HepG2 (cell line): ENCODE data around the gene TOM1L2. TPM values are rescaled to one million over a fixed set of nuclear protein-coding genes. Genes with fewer than 3 reads are reported as not detected.

Experiments
- ATAC-seq: fragments of 200-7000 bp; cut with Tn5 transposase; 3 replicates; pipeline ENCODE4 v1.9.1; 2020; ENCODE audit warnings: mild to moderate bottlenecking, moderate library complexity
- BruUV-seq: library from RNA; stranded (reverse); fragments of 400-500 nt; replicated peaks from 2 replicates; lab custom pipeline; 2021; lab: Mats Ljungman, UMichigan
- CTCF ChIA-PET: fragments of 300-600 bp; formaldehyde crosslinking; extraction: SDS; loops from one replicate; lab custom pipeline; 2021; ENCODE audit warnings: low total read pairs, inconsistent platforms, low intra/inter-chr PET ratio; lab: Yijun Ruan, JAX
- POLR2A ChIA-PET: fragments of 350-600 bp; sonication (Branson Sonifier 250); formaldehyde crosslinking; loops from one replicate; lab custom pipeline; 2020; ENCODE audit warnings: antibody characterized with exemption, inconsistent platforms; lab: Yijun Ruan, JAX
- DNase-seq: peaks from one replicate; pipeline ENCODE4 v3.0.0-alpha.2; 2015; ENCODE audit warnings: low spot score
- FAIRE-seq: peaks from 3 replicates; lab custom pipeline; 2011; peaks lifted over from hg19 to GRCh38; lab: Jason Lieb, UNC
- H2AFZ ChIP-seq: one replicate; pipeline ENCODE4 v1.6.1; 2011; ENCODE audit warnings: low read length, inconsistent platforms
- H3K27ac ChIP-seq: fragments of 300-600 bp; 3 replicates; pipeline ENCODE4 v1.8.0; 2011; ENCODE audit warnings: mixed run types, mild to moderate bottlenecking, mixed read lengths, low read length, inconsistent platforms; ENCODE audit not compliant: insufficient read depth; ENCODE audit errors: extremely low read length
- H3K27me3 ChIP-seq, 2 experiments: fragments of 200-600 bp in 1 of 2; 2 replicates in 1 of 2; 3 replicates in 1 of 2; pipeline versions ENCODE4 v1.6.0 to v1.8.0; 2011; ENCODE audit warnings: low read length in 2 of 2, mild to moderate bottlenecking in 2 of 2, moderate library complexity in 2 of 2, inconsistent platforms in 1 of 2; ENCODE audit not compliant: insufficient read depth in 2 of 2, control insufficient read depth in 1 of 2
- H3K36me3 ChIP-seq, 2 experiments: fragments of 200-600 bp in 1 of 2; replicated peaks in 1 of 2; 2 replicates in 1 of 2; 3 replicates in 1 of 2; pipeline versions ENCODE4 v1.5.1 to v1.8.0; 2011; ENCODE audit warnings: low read length in 2 of 2, inconsistent platforms in 1 of 2; ENCODE audit not compliant: insufficient read depth in 2 of 2, control insufficient read depth in 1 of 2
- H3K4me1 ChIP-seq: 2 replicates; pipeline ENCODE4 v1.5.1; 2012; ENCODE audit warnings: low read length, inconsistent platforms; ENCODE audit not compliant: insufficient read depth
- H3K4me2 ChIP-seq: 2 replicates; pipeline ENCODE4 v1.6.0; 2011; ENCODE audit warnings: low read depth, low read length, inconsistent platforms
- H3K4me3 ChIP-seq, 3 experiments: fragments of 200-600 bp in 1 of 3; sonication (generic), shearing (Covaris generic) in 1 of 3; replicated peaks in 1 of 3; 2 replicates each; pipeline ENCODE4 v1.5.1; 2011 to 2016; ENCODE audit warnings: low read length in 3 of 3, inconsistent platforms in 2 of 3, low read depth in 2 of 3, mild to moderate bottlenecking in 2 of 3, control low read depth in 1 of 3, mixed read lengths in 1 of 3; ENCODE audit not compliant: insufficient read depth in 1 of 3
- H3K79me2 ChIP-seq: one replicate; pipeline ENCODE4 v1.6.1; 2011; ENCODE audit warnings: low read length, inconsistent platforms; ENCODE audit not compliant: insufficient read depth
- H3K9ac ChIP-seq: 2 replicates; pipeline ENCODE4 v1.6.0; 2011; ENCODE audit warnings: mild to moderate bottlenecking, low read depth, low read length, inconsistent platforms; ENCODE audit not compliant: insufficient read depth
- H3K9me3 ChIP-seq: 2 replicates; pipeline ENCODE4 v1.5.1; 2012; ENCODE audit warnings: mild to moderate bottlenecking, low read length
- H4K20me1 ChIP-seq: 2 replicates; pipeline ENCODE4 v1.6.0; 2011; ENCODE audit warnings: inconsistent platforms, mild to moderate bottlenecking, low read length, moderate library complexity; ENCODE audit not compliant: insufficient read depth
- BCL6 ChIP-seq: IDR thresholded peaks from 2 replicates; pipeline ENCODE4 v1.6.1; 2016; ENCODE audit warnings: missing genetic modification reagents, missing compliant biosample characterization
- CREB1 ChIP-seq, 2 experiments: fragments of 450-650 bp in 1 of 2; IDR thresholded peaks; 2 replicates each; pipeline ENCODE4 v1.6.1; 2016 to 2017; ENCODE audit warnings: control low read depth in 1 of 2, mild to moderate bottlenecking in 1 of 2, missing compliant biosample characterization in 1 of 2, missing genetic modification characterization in 1 of 2
- U2AF2 ChIP-seq: fragments of 200-400 bp; formaldehyde crosslinking; IDR thresholded peaks from 2 replicates; pipeline ENCODE4 v1.6.1; 2017; ENCODE audit warnings: low read depth, mild to moderate bottlenecking, low read length
- ZKSCAN5 ChIP-seq: sonication (generic); formaldehyde crosslinking; IDR thresholded peaks from 2 replicates; pipeline ENCODE4 v1.5.1; 2020; ENCODE audit warnings: mild to moderate bottlenecking, missing genetic modification reagents
- ZNF382 ChIP-seq: sonication (generic); formaldehyde crosslinking; IDR thresholded peaks from 2 replicates; pipeline ENCODE4 v1.5.0; 2020; ENCODE audit warnings: missing genetic modification reagents, mild to moderate bottlenecking, borderline replicate concordance
- ZNF564 ChIP-seq: sonication (generic); formaldehyde crosslinking; IDR thresholded peaks from 2 replicates; pipeline ENCODE4 v1.8.1; 2023; ENCODE audit warnings: mild to moderate bottlenecking, missing genetic modification reagents
- ZNF577 ChIP-seq: sonication (generic); formaldehyde crosslinking; IDR thresholded peaks from 2 replicates; pipeline ENCODE4 v1.4.0; 2020; ENCODE audit warnings: mild to moderate bottlenecking, low read depth, missing genetic modification reagents, borderline replicate concordance
- ZNF713 ChIP-seq: sonication (generic); formaldehyde crosslinking; IDR thresholded peaks from 2 replicates; pipeline ENCODE4 v1.4.0; 2020; ENCODE audit warnings: mild to moderate bottlenecking, missing genetic modification reagents
- ZNF724P ChIP-seq: sonication (generic); formaldehyde crosslinking; IDR thresholded peaks from 2 replicates; pipeline ENCODE4 v1.8.0; 2022; ENCODE audit warnings: missing genetic modification reagents, borderline replicate concordance
- WGBS: methylation state at CpG from one replicate; pipeline ENCODE4 v1.1.6; 2017; ENCODE audit warnings: low lambda C conversion rate; 5-methylcytosine and 5-hydroxymethylcytosine counted together
- in situ Hi-C: cut with HindIII; loops from 2 replicates; pipeline ENCODE4 v1.10.0; 2017; ENCODE audit warnings: low pct_unique_long_range_greater_than_20kb; ENCODE audit not compliant: extremely low pct_ligation_motif_present
- intact Hi-C: fragments of 100-400 bp; cut with micrococcal nuclease; formaldehyde crosslinking; loops from one replicate; pipeline ENCODE4 v1.10.0; 2022; ENCODE audit not compliant: unreplicated experiment
- polyA plus RNA-seq, 8 experiments: library from polyadenylated mRNA; depleted of rRNA in 3 of 8; stranded (reverse) in 7 of 8; unstranded in 1 of 8; fragments of >200 nt; fragmentation: Illumina TruSeq in 4 of 8; extraction: Trizol in 4 of 8; gene quantifications; 2 replicates each; pipeline versions ENCODE4 v1.2.1 to v1.2.3, GENCODE V29; 2011 to 2016; ENCODE audit warnings: low read depth in 4 of 8, missing spikeins in 1 of 8, mixed read lengths in 1 of 8; ENCODE audit not compliant: insufficient read depth in 1 of 8
- total RNA-seq, 5 experiments: library from RNA; depleted of rRNA; stranded (reverse); fragments of >200 nt; fragmentation: Illumina TruSeq; extraction: Trizol; gene quantifications; 2 replicates each; pipeline ENCODE4 v1.2.3, GENCODE V29; 2016; ENCODE audit warnings: low read depth in 1 of 5

TOM1L2 gene
- total and polyA plus RNA-seq, 2 of the 13 experiments (the other 11 are each of a cell fraction or from before 2014, with no cell fraction given): 4.7 to 7.4 TPM

DNA sequence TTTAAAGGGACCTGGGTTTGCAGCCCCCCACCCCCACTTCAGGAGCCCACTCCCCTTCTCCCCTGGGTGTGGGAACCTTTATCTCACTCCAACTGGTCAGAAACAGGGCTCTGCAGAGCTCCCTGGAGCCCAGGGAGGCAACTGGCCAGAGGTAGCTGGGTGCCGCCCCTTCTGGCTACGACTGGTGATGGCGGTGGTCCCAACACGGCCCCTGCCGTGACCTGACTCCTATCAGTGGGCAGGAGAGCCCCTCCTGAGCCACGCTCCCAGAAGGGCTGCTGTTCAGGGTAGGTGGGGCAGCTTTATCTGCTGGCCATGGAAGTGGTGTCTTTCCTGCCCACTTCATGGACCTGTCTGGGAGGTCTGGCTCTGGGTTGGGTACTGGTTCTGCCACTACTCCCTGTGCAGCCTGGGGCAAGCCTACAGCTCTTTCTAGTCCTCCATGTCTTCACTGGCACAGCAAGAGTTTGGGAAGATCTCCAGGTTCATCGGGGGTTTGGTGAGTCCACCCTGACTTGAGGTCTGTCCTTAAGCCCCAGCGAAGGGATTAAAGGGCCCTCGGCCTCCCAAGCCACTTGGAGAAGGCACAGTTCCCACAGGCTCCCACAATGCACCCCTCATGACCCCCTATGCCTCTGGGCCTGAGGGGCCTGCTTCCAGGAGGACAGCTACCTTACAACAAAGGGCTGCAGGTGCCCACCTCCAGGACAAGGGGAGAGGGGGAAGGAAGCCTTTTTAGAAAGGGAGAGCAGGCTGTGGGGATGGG, 129.9 kb downstream of the TOM1L2 start:
- DNase-seq (no peak), FAIRE-seq (no peak), ATAC-seq (no peak)
- ChIA-PET CTCF (no interaction called here), POLR2A (interaction anchor here (2.5 to 2.8 kb wide), 2 partner anchors 11 to 13 kb away, joined by 12 to 13 read pairs; no protein-coding TSS in a partner anchor)
- no TSS peak for BruUV-seq
- Histone ChIP-seq H3K36me3 (no peaks in the 10 kb centered on the region), H3K4me1 (peaks cover 69% of the 10 kb centered on the region), H3K27me3 (no peaks in the 10 kb centered on the region; a peak in 2 of 5 replicates), H4K20me1 (no peaks in the 10 kb centered on the region), H3K4me3 (peak overlapping the region in 1 of 3 experiments; percentile 34; a peak in 1 of 6 replicates), H3K9ac (no peak overlapping the region; the same call in 1 of the 2 replicates), H3K27ac (no peak overlapping the region), H3K79me2 (peaks cover 2% of the 10 kb centered on the region), H3K9me3 (no peaks in the 10 kb centered on the region), H2AFZ (no peak overlapping the region), H3K4me2 (peak overlapping the region; percentile 97)
- TF ChIP-seq U2AF2 (no peak), ZNF382 (CRISPR knock-in tag) (no peak), ZNF713 (CRISPR knock-in tag) (no peak), CREB1 (IDR thresholded peaks at IDR 0.05) (no peak), CREB1 (CRISPR knock-in tag; IDR thresholded peaks at IDR 0.05) (no peak), BCL6 (no peak), ZKSCAN5 (CRISPR knock-in tag) (no peak), ZNF577 (no peak), ZNF564 (CRISPR knock-in tag) (no peak), ZNF724P (CRISPR knock-in tag) (no peak)
- intact Hi-C loops (no loop called here), in situ Hi-C loops (no loop called here)
- 31% methylated on average over 5 of the region's 9 CpGs for WGBS
